ENCODE measurements around the gene DEGS2. TPM values are rescaled to one million over a fixed set of nuclear protein-coding genes. Genes with fewer than 3 reads are reported as not detected.

The DEGS2 gene
- total and polyA plus RNA-seq, 2 experiments from 2014 or later = 0.63 to 2.2 TPM

- Histone ChIP-seq H2AFZ (no peak overlapping the region), H3K9me2 (ENCODE audit: insufficient read depth) (no peaks in the 10 kb centered on the region), H3K36me3 (ENCODE audit: insufficient read depth) (no peaks in the 10 kb centered on the region), H3K27me3 (ENCODE audit: insufficient read depth) (no peaks in the 10 kb centered on the region), H3K4me2 (no peak overlapping the region), H3K4me1 (ENCODE audit: insufficient read depth) (peaks cover 4% of the 10 kb centered on the region; the same call in 1 of the 2 replicates), H4K20me1 (replicated peaks; ENCODE audit: insufficient read depth) (peaks cover 10% of the 10 kb centered on the region; the same call in 1 of the 2 replicates), H3K79me2 (replicated peaks; ENCODE audit: insufficient read depth) (no peaks in the 10 kb centered on the region), H3F3A (replicated peaks; ENCODE audit: low read depth) (no peaks in the 10 kb centered on the region), H3K4me3 (no peak overlapping the region), H3K27ac (ENCODE audit: low read depth) (no peak overlapping the region)
- ATAC-seq = no peak
- no peak overlapping the region for H3K4me3 Mint-ChIP-seq
- H3K27ac Mint-ChIP-seq = no peak overlapping the region; the same call in 1 of the 2 replicates
- no peak for TF ChIP-seq ZNF114 (CRISPR knock-in tag; IDR thresholded peaks at IDR 0.05)
- TF ChIP-seq EZH2phosphoT487 (IDR thresholded peaks at IDR 0.05; ENCODE audit: unreplicated experiment) = no peak
- TF ChIP-seq CREB1 (CRISPR knock-in tag; IDR thresholded peaks at IDR 0.05; ENCODE audit: low read depth) = no peak
- TF ChIP-seq JUNB (IDR thresholded peaks at IDR 0.05; ENCODE audit: unreplicated experiment) = no peak
- TF ChIP-seq NANOG (IDR thresholded peaks at IDR 0.05; ENCODE audit: borderline replicate concordance) = no peak
- TF ChIP-seq REST (IDR thresholded peaks at IDR 0.05; ENCODE audit: unreplicated experiment) = no peak
- TF ChIP-seq ETS1 (IDR thresholded peaks at IDR 0.05) = no peak
- TF ChIP-seq POLR2AphosphoS5 (IDR thresholded peaks at IDR 0.05; ENCODE audit: low read depth) = no peak
- TF ChIP-seq ZNF331 (CRISPR knock-in tag; IDR thresholded peaks at IDR 0.05; ENCODE audit: low read depth) = no peak
- no peak for TF ChIP-seq ZNF462 (CRISPR knock-in tag; IDR thresholded peaks at IDR 0.05)
- no peak for TF ChIP-seq CTCF (conservative IDR thresholded peaks at IDR 0.05; ENCODE audit: low read depth in 2 of 2)
- TF ChIP-seq STAT1 (IDR thresholded peaks at IDR 0.05; ENCODE audit: unreplicated experiment) = no peak
- TF ChIP-seq EZH2 (IDR thresholded peaks at IDR 0.05; ENCODE audit: low read depth, unreplicated experiment) = no peak
- H3K9me3 Mint-ChIP-seq = no peaks in the 10 kb centered on the region
- H3K36me3 Mint-ChIP-seq (ENCODE audit: low read depth) = no peaks in the 10 kb centered on the region
- peaks cover 24% of the 10 kb centered on the region for H3K4me1 Mint-ChIP-seq
- peaks cover 9% of the 10 kb centered on the region for H3K27me3 Mint-ChIP-seq (ENCODE audit: insufficient read depth, low read depth, poor library complexity)
- no peak for DNase-seq (ENCODE audit: low spot score)
Measured at GRCh38 chr14:100106250-100107112, 53.0 kb downstream of the DEGS2 start.
